OCI-LY1 (cell line): ENCODE data around the gene AAGAB.

Experiments used
- H2AFZ ChIP-seq: fragments of 200-600 bp; sonication (generic), shearing (Covaris generic); 2 replicates; pipeline ENCODE4 v1.6.0; 2014; ENCODE audit warnings: antibody characterized with exemption, mild to moderate bottlenecking, low read length
- H3F3A ChIP-seq: fragments of 200-600 bp; sonication (generic), shearing (Covaris generic); 2 replicates; pipeline ENCODE4 v1.6.0; 2014; ENCODE audit warnings: mild to moderate bottlenecking, antibody characterized with exemption, low read length, moderate library complexity; ENCODE audit not compliant: insufficient read depth
- H3K27ac ChIP-seq: fragments of 200-600 bp; sonication (generic); 2 replicates; pipeline ENCODE4 v1.5.1; 2014; ENCODE audit warnings: low read length, mixed run types, mild to moderate bottlenecking, low read depth; ENCODE audit not compliant: poor library complexity, severe bottlenecking
- H3K27me3 ChIP-seq: fragments of 200-600 bp; sonication (generic); 2 replicates; pipeline ENCODE4 v1.6.0; 2014; ENCODE audit warnings: antibody characterized with exemption, mild to moderate bottlenecking, low read length, moderate library complexity; ENCODE audit not compliant: insufficient read depth
- H3K36me3 ChIP-seq: fragments of 200-600 bp; sonication (generic); 2 replicates; pipeline ENCODE4 v1.6.1; 2014; ENCODE audit warnings: mild to moderate bottlenecking, antibody characterized with exemption, low read length, moderate library complexity, mixed read lengths; ENCODE audit not compliant: insufficient read depth
- H3K4me1 ChIP-seq: fragments of 200-600 bp; sonication (generic); 2 replicates; pipeline ENCODE4 v1.5.1; 2014; ENCODE audit warnings: mild to moderate bottlenecking, low read length, moderate library complexity; ENCODE audit not compliant: insufficient read depth, severe bottlenecking
- H3K4me2 ChIP-seq: fragments of 200-600 bp; sonication (generic), shearing (Covaris generic); 2 replicates; pipeline ENCODE4 v1.6.1; 2014; ENCODE audit warnings: low read length
- H3K4me3 ChIP-seq: fragments of 200-600 bp; sonication (generic); 2 replicates; pipeline ENCODE4 v1.5.1; 2014; ENCODE audit warnings: low read length, low read depth, mild to moderate bottlenecking, mixed read lengths; ENCODE audit not compliant: poor library complexity, severe bottlenecking
- H3K79me2 ChIP-seq: fragments of 200-600 bp; shearing (Covaris generic); 2 replicates; pipeline ENCODE4 v1.6.1; 2016; ENCODE audit warnings: mixed run types, low read length, mixed read lengths; ENCODE audit not compliant: insufficient read depth
- H3K9ac ChIP-seq: fragments of 200-600 bp; sonication (generic), shearing (Covaris generic); 2 replicates; pipeline ENCODE4 v1.6.1; 2014; ENCODE audit warnings: mild to moderate bottlenecking, low read length, mixed read lengths
- H3K9me2 ChIP-seq: fragments of 200-600 bp; sonication (generic), shearing (Covaris generic); 2 replicates; pipeline ENCODE4 v1.6.1; 2014; ENCODE audit warnings: low read depth, mild to moderate bottlenecking, low read length, mixed read lengths
- H3K9me3 ChIP-seq: fragments of 200-600 bp; shearing (Covaris generic); 2 replicates; pipeline ENCODE4 v1.6.1; 2014; ENCODE audit warnings: low read length, mixed read lengths
- H4K20me1 ChIP-seq: fragments of 200-600 bp; sonication (generic), shearing (Covaris generic); 2 replicates; pipeline ENCODE4 v1.6.0; 2016; ENCODE audit warnings: mild to moderate bottlenecking, low read length; ENCODE audit not compliant: insufficient read depth
- EZH2 ChIP-seq: fragments of 200-600 bp; sonication (generic), shearing (Covaris generic); IDR thresholded peaks from 2 replicates; pipeline ENCODE4 v1.8.0; 2017; ENCODE audit warnings: borderline replicate concordance, mixed run types, mild to moderate bottlenecking, antibody characterized with exemption, low read length, moderate library complexity, mixed read lengths
- TF ChIP-seq, protein P1 (sequence below): fragments of 200-600 bp; sonication (generic), shearing (Covaris generic); IDR thresholded peaks from 2 replicates; pipeline ENCODE4 v1.5.1; 2017; ENCODE audit warnings: mild to moderate bottlenecking, antibody characterized with exemption, low read length, moderate library complexity, mixed read lengths

The AAGAB gene

DNA sequence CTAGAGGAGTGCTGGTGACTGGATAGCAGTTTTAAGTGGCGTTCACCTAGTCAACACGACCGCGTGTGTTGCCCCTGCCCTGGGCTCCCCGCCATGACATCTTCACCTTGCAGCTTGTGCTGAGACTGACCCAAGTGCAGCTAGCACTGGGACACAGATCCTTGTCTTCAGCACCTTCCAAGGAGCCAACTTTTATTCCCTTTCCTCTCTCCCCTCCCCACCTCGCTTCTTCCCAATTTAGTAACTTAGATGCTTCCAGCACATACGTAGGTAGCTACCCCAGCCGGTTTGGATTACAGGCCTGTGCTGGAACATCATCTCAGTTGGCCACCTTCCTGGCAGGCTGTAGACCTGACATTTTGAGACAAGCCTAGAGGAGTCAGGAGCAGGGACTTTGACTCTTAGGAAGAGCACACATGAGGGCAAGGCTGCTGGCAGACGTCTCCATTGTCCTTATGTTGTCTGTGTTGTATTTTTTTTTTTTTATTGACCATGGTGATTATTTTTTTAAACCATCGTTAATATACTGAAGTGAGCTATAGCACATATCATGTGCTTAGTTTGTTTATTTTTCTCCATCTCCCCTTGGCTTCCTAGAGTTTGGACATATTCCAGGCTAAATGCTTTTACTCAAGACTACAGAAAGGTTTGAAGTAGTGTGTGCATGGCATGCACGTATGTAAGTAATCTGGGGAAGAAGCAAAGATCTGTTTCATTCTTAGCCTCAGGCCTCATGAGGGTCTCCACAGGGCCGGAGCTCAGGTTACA lies 61.1 kb downstream of the AAGAB start:
- no peaks in the 10 kb centered on the region for H3K27me3 ChIP-seq
- H3K36me3 ChIP-seq = peaks cover 65% of the 10 kb centered on the region
- no peak overlapping the region for H3K4me3 ChIP-seq
- no peak overlapping the region for H3K27ac ChIP-seq
- no peak overlapping the region for H2AFZ ChIP-seq
- no peaks in the 10 kb centered on the region for H3K9me3 ChIP-seq
- no peak for TF ChIP-seq EZH2
- TF ChIP-seq, protein P1, sequence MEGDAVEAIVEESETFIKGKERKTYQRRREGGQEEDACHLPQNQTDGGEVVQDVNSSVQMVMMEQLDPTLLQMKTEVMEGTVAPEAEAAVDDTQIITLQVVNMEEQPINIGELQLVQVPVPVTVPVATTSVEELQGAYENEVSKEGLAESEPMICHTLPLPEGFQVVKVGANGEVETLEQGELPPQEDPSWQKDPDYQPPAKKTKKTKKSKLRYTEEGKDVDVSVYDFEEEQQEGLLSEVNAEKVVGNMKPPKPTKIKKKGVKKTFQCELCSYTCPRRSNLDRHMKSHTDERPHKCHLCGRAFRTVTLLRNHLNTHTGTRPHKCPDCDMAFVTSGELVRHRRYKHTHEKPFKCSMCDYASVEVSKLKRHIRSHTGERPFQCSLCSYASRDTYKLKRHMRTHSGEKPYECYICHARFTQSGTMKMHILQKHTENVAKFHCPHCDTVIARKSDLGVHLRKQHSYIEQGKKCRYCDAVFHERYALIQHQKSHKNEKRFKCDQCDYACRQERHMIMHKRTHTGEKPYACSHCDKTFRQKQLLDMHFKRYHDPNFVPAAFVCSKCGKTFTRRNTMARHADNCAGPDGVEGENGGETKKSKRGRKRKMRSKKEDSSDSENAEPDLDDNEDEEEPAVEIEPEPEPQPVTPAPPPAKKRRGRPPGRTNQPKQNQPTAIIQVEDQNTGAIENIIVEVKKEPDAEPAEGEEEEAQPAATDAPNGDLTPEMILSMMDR = no peak
- no peak overlapping the region for H3K4me2 ChIP-seq
- H3K79me2 ChIP-seq = no peaks in the 10 kb centered on the region
- no peaks in the 10 kb centered on the region for H3K9me2 ChIP-seq
- no peaks in the 10 kb centered on the region for H3F3A ChIP-seq
- H3K9ac ChIP-seq = no peak overlapping the region
- H3K4me1 ChIP-seq = peaks cover 11% of the 10 kb centered on the region
- H4K20me1 ChIP-seq = no peaks in the 10 kb centered on the region

DNA sequence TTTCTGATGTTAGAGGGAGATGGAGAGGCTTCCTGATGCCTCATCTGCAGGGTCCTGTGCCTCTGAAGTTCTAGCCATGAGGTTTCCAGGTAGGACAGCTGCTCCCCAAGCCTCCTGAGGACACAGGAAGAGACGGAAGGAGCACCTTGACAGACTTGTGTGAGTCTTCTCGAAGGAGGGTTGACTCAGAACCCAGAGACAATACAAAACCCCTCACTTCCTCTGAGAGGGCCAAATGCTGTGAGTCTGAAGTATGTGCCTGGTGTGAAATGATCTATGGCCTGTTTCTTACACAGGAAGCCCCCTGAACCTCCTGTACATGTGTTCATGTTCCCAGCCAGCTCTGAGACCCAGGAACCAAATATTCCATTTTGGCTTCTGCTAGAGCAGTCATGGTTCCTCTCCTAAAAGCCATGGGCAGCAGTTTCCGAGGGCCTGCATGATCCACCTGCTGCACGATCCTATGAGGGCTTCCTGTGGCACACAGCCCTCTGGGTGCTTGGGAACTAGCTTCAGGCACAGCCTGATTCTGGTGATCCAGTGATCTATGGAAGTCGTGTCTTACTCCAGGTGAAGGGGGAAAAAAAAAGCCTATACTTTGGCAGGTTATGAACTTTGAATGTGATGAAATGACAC lies 62.2 kb downstream of the AAGAB start:
- Histone ChIP-seq H3K4me1 (no peaks in the 10 kb centered on the region), H3K9me2 (no peaks in the 10 kb centered on the region), H2AFZ (no peak overlapping the region), H3K4me2 (no peak overlapping the region), H3K27ac (no peak overlapping the region), H3K27me3 (no peaks in the 10 kb centered on the region), H3K9me3 (no peaks in the 10 kb centered on the region), H3K79me2 (no peaks in the 10 kb centered on the region), H3F3A (no peaks in the 10 kb centered on the region), H3K36me3 (peaks cover 75% of the 10 kb centered on the region), H4K20me1 (no peaks in the 10 kb centered on the region), H3K4me3 (no peak overlapping the region), H3K9ac (no peak overlapping the region)
- TF ChIP-seq, protein P1 = no peak
- TF ChIP-seq EZH2 = no peak

DNA sequence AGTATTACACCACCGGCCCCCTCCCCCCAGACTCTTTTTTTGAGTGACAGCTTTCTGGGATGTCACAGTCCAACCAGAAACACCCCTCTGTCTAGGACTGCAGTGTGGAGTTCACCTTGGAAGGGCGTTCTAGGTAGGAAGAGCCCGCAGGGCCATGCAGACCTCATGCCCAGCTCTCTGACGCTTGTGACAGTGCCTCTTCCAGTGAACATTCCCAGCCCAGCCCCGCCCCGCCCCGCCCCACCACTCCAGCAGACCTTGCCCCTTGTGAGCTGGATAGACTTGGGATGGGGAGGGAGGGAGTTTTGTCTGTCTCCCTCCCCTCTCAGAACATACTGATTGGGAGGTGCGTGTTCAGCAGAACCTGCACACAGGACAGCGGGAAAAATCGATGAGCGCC lies 63.6 kb downstream of the AAGAB start:
- H3K4me3 ChIP-seq = no peak overlapping the region
- no peak overlapping the region for H2AFZ ChIP-seq
- H3K9me3 ChIP-seq = no peaks in the 10 kb centered on the region
- no peaks in the 10 kb centered on the region for H3K27me3 ChIP-seq
- no peak overlapping the region for H3K27ac ChIP-seq
- no peak for TF ChIP-seq EZH2
- TF ChIP-seq, protein P1 = no peak
- H3K36me3 ChIP-seq = peaks cover 88% of the 10 kb centered on the region
- H4K20me1 ChIP-seq = no peaks in the 10 kb centered on the region
- H3F3A ChIP-seq = no peaks in the 10 kb centered on the region
- no peak overlapping the region for H3K4me2 ChIP-seq
- H3K4me1 ChIP-seq = peaks cover 5% of the 10 kb centered on the region
- no peaks in the 10 kb centered on the region for H3K79me2 ChIP-seq
- no peaks in the 10 kb centered on the region for H3K9me2 ChIP-seq
- no peak overlapping the region for H3K9ac ChIP-seq
